Mucosa of descending colon (tissue), 3 donors: ENCODE results near the gene PTGFRN. TPM values are rescaled to one million over a fixed set of nuclear protein-coding genes. Genes with fewer than 3 reads are reported as not detected.

Experiments used
- ATAC-seq: fragments of 200-7000 bp; cut with Tn5 transposase; one replicate; pipeline ENCODE4 v1.9.1; 2020; ENCODE audit warnings: mild to moderate bottlenecking, moderate library complexity
- DNase-seq, 3 donors: peaks; one replicate each; pipeline ENCODE4 v3.0.0-alpha.2; 2020
- H3K36me3 ChIP-seq: fragments of 200-600 bp; one replicate; pipeline ENCODE4 v1.8.0; 2021; ENCODE audit warnings: low read depth, mild to moderate bottlenecking
- H3K4me1 ChIP-seq: fragments of 200-600 bp; one replicate; pipeline ENCODE4 v1.8.0; 2021; ENCODE audit warnings: low read depth, mild to moderate bottlenecking
- H3K4me3 ChIP-seq: fragments of 200-600 bp; one replicate; pipeline ENCODE4 v1.8.0; 2021; ENCODE audit warnings: mild to moderate bottlenecking
- H3K9me3 ChIP-seq: fragments of 200-600 bp; one replicate; pipeline ENCODE4 v1.8.0; 2021; ENCODE audit warnings: mild to moderate bottlenecking
- CTCF ChIP-seq: fragments of 200-600 bp; IDR thresholded peaks from one replicate; pipeline ENCODE4 v1.8.0; 2022; ENCODE audit warnings: antibody characterized with exemption, mild to moderate bottlenecking
- intact Hi-C, 2 donors: fragments of 100-400 bp; cut with DNase I in 1 of 2; cut with micrococcal nuclease in 1 of 2; formaldehyde crosslinking; loops; one replicate each; pipeline versions ENCODE4 v1.11.0 to v1.11.1; 2022; cut with DNase I, micrococcal nuclease
- total RNA-seq, 3 donors: library from RNA; stranded (reverse); fragmentation: NEBNext Ultra II Directional in 2 of 3; extraction: Animal tissue kit (Norgen Biotek cat#: 25700) in 2 of 3; gene quantifications; one replicate each; pipeline versions ENCODE4 v1.2.1 to v1.2.4, GENCODE V29; 2021 to 2023
- donor health status: DM: no; HTN: no; CAD: no; lungs with moderate emphysema.
- donor health status: DM: no; HTN: no; CAD: no.
- donor health status: DM: no; HTN: yes; CAD: no.

The PTGFRN gene
- total RNA-seq, 3 donors from 2014 or later, result 74.4 to 185 (median 84.4) TPM

- no peak for TF ChIP-seq CTCF
- Histone ChIP-seq H3K36me3 (no peaks in the 10 kb centered on the region), H3K4me1 (no peaks in the 10 kb centered on the region), H3K4me3 (no peak overlapping the region), H3K9me3 (no peaks in the 10 kb centered on the region)
- intact Hi-C loops, result no loop called here
- no peak for ATAC-seq
- no peak for DNase-seq
Measured at GRCh38 chr1:117010310-117010969, 100.7 kb downstream of the PTGFRN start.

GRCh38 chr1:117011334-117011733 is 101.6 kb downstream of the PTGFRN start:
- no peak overlapping the region for H3K4me3 ChIP-seq
- no peak for DNase-seq
- no peak for ATAC-seq
- no peak for TF ChIP-seq CTCF
- H3K4me1 ChIP-seq, result no peaks in the 10 kb centered on the region
- H3K36me3 ChIP-seq, result no peaks in the 10 kb centered on the region
- H3K9me3 ChIP-seq, result no peaks in the 10 kb centered on the region
- intact Hi-C loops, result no loop called here

GRCh38 chr1:117013309-117013858 is 103.7 kb downstream of the PTGFRN start:
- no peak for DNase-seq
- intact Hi-C loops, result no loop called here
- no peak for TF ChIP-seq CTCF
- H3K9me3 ChIP-seq, result no peaks in the 10 kb centered on the region
- H3K36me3 ChIP-seq, result no peaks in the 10 kb centered on the region
- ATAC-seq, result no peak
- no peaks in the 10 kb centered on the region for H3K4me1 ChIP-seq
- H3K4me3 ChIP-seq, result no peak overlapping the region

GRCh38 chr1:117014209-117014608 is 104.5 kb downstream of the PTGFRN start:
- no peaks in the 10 kb centered on the region for H3K36me3 ChIP-seq
- intact Hi-C loops, result no loop called here
- no peaks in the 10 kb centered on the region for H3K9me3 ChIP-seq
- H3K4me1 ChIP-seq, result no peaks in the 10 kb centered on the region
- ATAC-seq (no peak), DNase-seq (no peak)
- no peak for TF ChIP-seq CTCF
- H3K4me3 ChIP-seq, result no peak overlapping the region

GRCh38 chr1:117015724-117016123 is 106.0 kb downstream of the PTGFRN start:
- TF ChIP-seq CTCF, result no peak
- intact Hi-C loops, result no loop called here
- Histone ChIP-seq H3K9me3 (no peaks in the 10 kb centered on the region), H3K36me3 (no peaks in the 10 kb centered on the region), H3K4me3 (no peak overlapping the region), H3K4me1 (no peaks in the 10 kb centered on the region)
- DNase-seq, result no peak
- no peak for ATAC-seq
